ENCODE measurements around the gene MMD. TPM values are rescaled to one million over a fixed set of nuclear protein-coding genes. Genes with fewer than 3 reads are reported as not detected.
A peak's percentile ranks its signal among the peaks of the same experiment; 100 is the strongest.

MMD gene
- total and polyA plus RNA-seq, 11 donors: 8.2 to 25.0 (median 12.4) TPM

- H3K27me3 ChIP-seq: peaks cover 0 to 6% (median 0%) of the 10 kb centered on the region in 9 donors
- peak overlapping the region; percentile 63 to 96 (median 91) for H3K27ac ChIP-seq
- ATAC-seq (no peak), DNase-seq (peak in 3 of 5 donors; percentile 30 to 54 (median 46))
- H3K4me1 ChIP-seq: peaks cover 0 to 46% (median 23%) of the 10 kb centered on the region in 12 donors
- WGBS, 4 donors: 16 to 31% (median 24%) methylated on average over 6 of the region's 6 CpGs
- H3K9me3 ChIP-seq: no peaks in the 10 kb centered on the region
- intact Hi-C loops (cut with DNase I): loop anchor here in 4 of 10 donors (5.0 to 10.0 kb wide), 6 partner anchors 72 to 305 kb away; partner anchors contain the start of genes SMIM36 (in 2 of the 4) and TMEM100 (in 1 of the 4)
- no peaks in the 10 kb centered on the region for H3K36me3 ChIP-seq
- H3K4me3 ChIP-seq: peak overlapping the region; percentile 69 to 99 (median 96)
- TF ChIP-seq, protein P1, sequence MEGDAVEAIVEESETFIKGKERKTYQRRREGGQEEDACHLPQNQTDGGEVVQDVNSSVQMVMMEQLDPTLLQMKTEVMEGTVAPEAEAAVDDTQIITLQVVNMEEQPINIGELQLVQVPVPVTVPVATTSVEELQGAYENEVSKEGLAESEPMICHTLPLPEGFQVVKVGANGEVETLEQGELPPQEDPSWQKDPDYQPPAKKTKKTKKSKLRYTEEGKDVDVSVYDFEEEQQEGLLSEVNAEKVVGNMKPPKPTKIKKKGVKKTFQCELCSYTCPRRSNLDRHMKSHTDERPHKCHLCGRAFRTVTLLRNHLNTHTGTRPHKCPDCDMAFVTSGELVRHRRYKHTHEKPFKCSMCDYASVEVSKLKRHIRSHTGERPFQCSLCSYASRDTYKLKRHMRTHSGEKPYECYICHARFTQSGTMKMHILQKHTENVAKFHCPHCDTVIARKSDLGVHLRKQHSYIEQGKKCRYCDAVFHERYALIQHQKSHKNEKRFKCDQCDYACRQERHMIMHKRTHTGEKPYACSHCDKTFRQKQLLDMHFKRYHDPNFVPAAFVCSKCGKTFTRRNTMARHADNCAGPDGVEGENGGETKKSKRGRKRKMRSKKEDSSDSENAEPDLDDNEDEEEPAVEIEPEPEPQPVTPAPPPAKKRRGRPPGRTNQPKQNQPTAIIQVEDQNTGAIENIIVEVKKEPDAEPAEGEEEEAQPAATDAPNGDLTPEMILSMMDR (IDR thresholded peaks at IDR 0.05): no peak
- TF ChIP-seq POLR2A (IDR thresholded peaks at IDR 0.05): no peak
Observed at GRCh38 chr17:55420067-55420775, 1.4 kb downstream of the MMD start.

- Histone ChIP-seq H3K27me3 (peaks cover 0 to 5% (median 0%) of the 10 kb centered on the region in 9 donors), H3K9me3 (no peaks in the 10 kb centered on the region), H3K36me3 (peaks cover 0 to 6% (median 3%) of the 10 kb centered on the region in 9 donors), H3K4me3 (no peak overlapping the region), H3K27ac (peak overlapping the region in 1 of 12 donors; percentile 96), H3K4me1 (peaks cover 0 to 50% (median 25%) of the 10 kb centered on the region in 12 donors)
- no peak for ATAC-seq
- WGBS, 4 donors: 93 to 98% (median 95%) methylated on average over 3 of the region's 3 CpGs
- TF ChIP-seq, protein P1 (IDR thresholded peaks at IDR 0.05): no peak
- no peak for TF ChIP-seq POLR2A (IDR thresholded peaks at IDR 0.05)
- intact Hi-C loops (cut with DNase I): loop anchor here in 6 of 10 donors (5.0 to 10.0 kb wide), 6 partner anchors 64 to 336 kb away; partner anchors contain the start of genes SMIM36 (in 3 of the 6), HLF (in 1 of the 6) and PCTP (in 1 of the 6)
- DNase-seq: no peak
Observed at GRCh38 chr17:55418369-55419268, 3.0 kb downstream of the MMD start.

DNA sequence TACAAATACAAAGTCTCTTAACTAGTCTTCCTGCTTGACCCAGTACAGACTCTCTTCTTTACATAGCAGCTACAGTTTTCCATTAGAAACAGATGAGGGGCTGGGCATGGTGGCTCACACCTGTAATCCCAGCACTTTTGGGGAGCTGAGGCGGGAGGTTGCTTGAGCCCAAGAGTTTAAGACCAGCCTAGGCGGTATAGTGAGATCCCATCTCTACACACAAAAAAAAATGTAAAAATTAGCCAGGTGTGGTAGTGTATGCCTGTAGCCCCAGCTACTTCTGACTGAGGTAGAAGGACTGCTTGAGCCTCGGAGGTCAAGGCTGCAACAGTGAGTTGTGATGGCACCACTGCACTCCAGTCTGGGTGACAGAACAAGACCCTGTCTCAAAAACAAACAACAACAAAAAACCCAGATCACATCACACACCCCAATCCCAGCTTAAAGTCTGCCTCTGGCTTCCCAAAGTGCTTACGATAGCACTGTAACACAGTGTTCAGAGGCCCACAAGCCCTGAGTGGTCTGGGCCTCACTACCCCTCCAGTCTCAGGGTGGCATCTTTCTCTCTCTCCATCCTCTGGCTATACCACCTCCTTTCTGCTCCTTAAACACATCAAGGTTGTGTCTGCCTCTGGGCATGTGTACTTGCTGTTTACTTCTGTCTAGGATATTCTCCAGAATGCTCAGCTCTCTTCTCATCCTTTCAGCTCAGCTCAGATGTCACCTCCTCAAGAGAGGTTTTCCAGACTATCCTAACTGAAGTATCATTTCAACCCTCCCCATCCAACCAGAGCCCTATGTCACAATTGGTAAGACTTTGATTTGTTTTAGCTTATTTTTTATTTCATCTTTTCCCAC, 4.0 kb downstream of the MMD start:
- H3K9me3 ChIP-seq: no peaks in the 10 kb centered on the region
- TF ChIP-seq POLR2A (IDR thresholded peaks at IDR 0.05): no peak
- TF ChIP-seq, protein P1 (IDR thresholded peaks at IDR 0.05): no peak
- no peak overlapping the region for H3K4me3 ChIP-seq
- no peaks in the 10 kb centered on the region for H3K27me3 ChIP-seq
- WGBS, 4 donors: 94 to 99% (median 96%) methylated on average over 4 of the region's 4 CpGs
- ATAC-seq: no peak
- H3K27ac ChIP-seq: peak overlapping the region in 4 of 12 donors; percentile 53 to 96 (median 75)
- peaks cover 0 to 49% (median 25%) of the 10 kb centered on the region in 12 donors for H3K4me1 ChIP-seq
- intact Hi-C loops (cut with DNase I): loop anchor here in 6 of 10 donors (5.0 to 10.0 kb wide), 6 partner anchors 63 to 337 kb away; partner anchors contain the start of genes SMIM36 (in 3 of the 6), HLF (in 1 of the 6) and PCTP (in 1 of the 6)
- DNase-seq: no peak
- peaks cover 0 to 16% (median 13%) of the 10 kb centered on the region in 9 donors for H3K36me3 ChIP-seq

All from heart left ventricle (tissue), 16 donors.